Mucosa of rectum (tissue), 2 donors: Measurements from ENCODE around the gene DPM1.
"Not testable (repeated sequence)": the region's sequence is repeated elsewhere in the genome, so short reads cannot be mapped to it uniquely, and the experiment has no call there.

Source experiments
- H3K27ac ChIP-seq, 2 donors: one replicate each; pipeline ENCODE4 v1.7.0; 2013; ENCODE audit warnings: inconsistent platforms in 2 of 2, low read depth in 2 of 2, low read length in 2 of 2
- H3K27me3 ChIP-seq, 2 donors: one replicate each; pipeline ENCODE4 v1.7.0; 2013; ENCODE audit warnings: low read length in 2 of 2; ENCODE audit not compliant: control insufficient read depth in 2 of 2, insufficient read depth in 2 of 2
- H3K36me3 ChIP-seq, 2 donors: one replicate each; pipeline ENCODE4 v1.7.0; 2013; ENCODE audit warnings: low read length in 2 of 2; ENCODE audit not compliant: control insufficient read depth in 2 of 2, insufficient read depth in 2 of 2
- H3K4me1 ChIP-seq, 2 donors: one replicate each; pipeline ENCODE4 v1.7.0; 2013; ENCODE audit warnings: low read length in 2 of 2, mild to moderate bottlenecking in 1 of 2; ENCODE audit not compliant: control insufficient read depth in 2 of 2, insufficient read depth in 2 of 2
- H3K4me3 ChIP-seq, 2 donors: one replicate each; pipeline ENCODE4 v1.7.0; 2013; ENCODE audit warnings: low read length in 2 of 2
- H3K9ac ChIP-seq, 2 donors: one replicate each; pipeline ENCODE4 v1.7.0; 2013; ENCODE audit warnings: low read length in 2 of 2, low read depth in 1 of 2, mild to moderate bottlenecking in 1 of 2
- H3K9me3 ChIP-seq, 2 donors: one replicate each; pipeline ENCODE4 v1.7.0; 2013; ENCODE audit warnings: low read length in 2 of 2; ENCODE audit not compliant: control insufficient read depth in 2 of 2
- donor health status: healthy.
- donor health status: Normal muscosa, but diverticular disease.

The DPM1 gene

GRCh38 chr20:50980851-50981713 lies 22.8 kb upstream of the DPM1 start:
- Histone ChIP-seq H3K9ac (peak overlapping the region in 1 of 2 donors; percentile 26), H3K36me3 (no peaks in the 10 kb centered on the region), H3K27ac (no peak overlapping the region), H3K4me1 (peaks cover 0 to 6% of the 10 kb centered on the region in 2 donors), H3K9me3 (no peaks in the 10 kb centered on the region), H3K27me3 (peaks cover 6 to 10% of the 10 kb centered on the region in 2 donors), H3K4me3 (no peak overlapping the region)

- no peaks in the 10 kb centered on the region for H3K9me3 ChIP-seq
- H3K36me3 ChIP-seq = no peaks in the 10 kb centered on the region
- peaks cover 10 to 12% of the 10 kb centered on the region in 2 donors for H3K27me3 ChIP-seq
- no peak overlapping the region for H3K27ac ChIP-seq
- H3K9ac ChIP-seq = no peak overlapping the region
- peaks cover 0 to 6% of the 10 kb centered on the region in 2 donors for H3K4me1 ChIP-seq
- H3K4me3 ChIP-seq = no peak overlapping the region
Measured at GRCh38 chr20:50980071-50980681, 21.8 kb upstream of the DPM1 start.

- peaks cover 10 to 12% of the 10 kb centered on the region in 2 donors for H3K27me3 ChIP-seq
- not testable (repeated sequence) for H3K27ac ChIP-seq, H3K4me1 ChIP-seq, H3K9ac ChIP-seq, H3K4me3 ChIP-seq, H3K9me3 ChIP-seq, H3K36me3 ChIP-seq
Measured at GRCh38 chr20:50978533-50978932, 20.2 kb upstream of the DPM1 start.

- Histone ChIP-seq H3K4me1 (peaks cover 0 to 3% of the 10 kb centered on the region in 2 donors), H3K9ac (no peak overlapping the region), H3K27me3 (peaks cover 10 to 12% of the 10 kb centered on the region in 2 donors), H3K4me3 (no peak overlapping the region), H3K36me3 (no peaks in the 10 kb centered on the region), H3K9me3 (no peaks in the 10 kb centered on the region), H3K27ac (no peak overlapping the region)
Measured at GRCh38 chr20:50977066-50978021, 19.0 kb upstream of the DPM1 start.

- peaks cover 5 to 12% of the 10 kb centered on the region in 2 donors for H3K27me3 ChIP-seq
- H3K4me1 ChIP-seq = no peaks in the 10 kb centered on the region
- H3K36me3 ChIP-seq = no peaks in the 10 kb centered on the region
- no peak overlapping the region for H3K9ac ChIP-seq
- H3K4me3 ChIP-seq = no peak overlapping the region
- no peaks in the 10 kb centered on the region for H3K9me3 ChIP-seq
- H3K27ac ChIP-seq = no peak overlapping the region
Measured at GRCh38 chr20:50975701-50976330, 17.5 kb upstream of the DPM1 start.

GRCh38 chr20:50969912-50970311 lies 11.6 kb upstream of the DPM1 start:
- Histone ChIP-seq H3K4me3 (no peak overlapping the region), H3K27ac (no peak overlapping the region), H3K9me3 (no peaks in the 10 kb centered on the region), H3K36me3 (no peaks in the 10 kb centered on the region), H3K9ac (no peak overlapping the region), H3K27me3 (no peaks in the 10 kb centered on the region), H3K4me1 (no peaks in the 10 kb centered on the region)

- no peak overlapping the region for H3K9ac ChIP-seq
- no peaks in the 10 kb centered on the region for H3K36me3 ChIP-seq
- H3K4me3 ChIP-seq = no peak overlapping the region
- no peaks in the 10 kb centered on the region for H3K9me3 ChIP-seq
- no peaks in the 10 kb centered on the region for H3K27me3 ChIP-seq
- H3K4me1 ChIP-seq = no peaks in the 10 kb centered on the region
- no peak overlapping the region for H3K27ac ChIP-seq
Measured at GRCh38 chr20:50969435-50969834, 11.1 kb upstream of the DPM1 start.

- Histone ChIP-seq H3K9ac (no peak overlapping the region), H3K36me3 (no peaks in the 10 kb centered on the region), H3K4me1 (no peaks in the 10 kb centered on the region), H3K4me3 (no peak overlapping the region), H3K27me3 (no peaks in the 10 kb centered on the region), H3K9me3 (no peaks in the 10 kb centered on the region), H3K27ac (no peak overlapping the region)
Measured at GRCh38 chr20:50968289-50968688, 10.0 kb upstream of the DPM1 start.

- Histone ChIP-seq H3K27me3 (no peaks in the 10 kb centered on the region), H3K36me3 (no peaks in the 10 kb centered on the region), H3K9ac (no peak overlapping the region), H3K27ac (no peak overlapping the region), H3K9me3 (no peaks in the 10 kb centered on the region), H3K4me1 (no peaks in the 10 kb centered on the region), H3K4me3 (no peak overlapping the region)
Measured at GRCh38 chr20:50967586-50967985, 9.3 kb upstream of the DPM1 start.
